UCSD-AML1 (cell line): ENCODE measurements around the gene PRRG4.
"Not testable (repeated sequence)": the region's sequence is repeated elsewhere in the genome, so short reads cannot be mapped to it uniquely, and the experiment has no call there.

Experiments
- DNase-seq: peaks from one replicate; lab custom pipeline; 2025; ENCODE audit not compliant: unreplicated experiment; lab: John Stamatoyannopoulos, UW

The PRRG4 gene

GRCh38 chr11:32830413-32830738, 649 bp downstream of the PRRG4 start:
- no peak for DNase-seq

DNA sequence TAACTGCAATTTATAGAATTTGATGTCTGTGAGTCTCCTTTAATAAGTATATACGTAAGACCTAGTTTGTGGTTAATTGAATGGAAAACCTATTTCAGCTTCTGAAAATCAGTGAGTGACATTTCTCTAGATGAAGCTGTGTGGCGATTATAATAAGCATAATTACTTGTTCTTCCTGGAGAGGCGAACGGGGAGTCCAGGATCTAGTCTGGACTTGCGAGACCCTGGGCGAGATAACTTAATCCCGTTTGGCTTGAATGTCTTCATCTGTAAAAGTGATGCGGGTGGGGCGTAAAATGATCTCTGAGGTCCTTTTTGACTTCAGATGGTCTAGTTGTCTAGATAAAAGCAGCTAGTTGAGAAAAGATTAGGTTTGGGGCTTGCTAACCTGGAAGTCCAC, 1.1 kb downstream of the PRRG4 start:
- DNase-seq, result no peak

- DNase-seq, result no peak
These were observed 1.5 kb downstream of the PRRG4 start for GRCh38 chr11:32831221-32831620.

- no peak for DNase-seq
These were observed 4.2 kb downstream of the PRRG4 start for GRCh38 chr11:32833921-32834320.

GRCh38 chr11:32836946-32837345, 7.2 kb downstream of the PRRG4 start:
- DNase-seq, result no peak

DNA sequence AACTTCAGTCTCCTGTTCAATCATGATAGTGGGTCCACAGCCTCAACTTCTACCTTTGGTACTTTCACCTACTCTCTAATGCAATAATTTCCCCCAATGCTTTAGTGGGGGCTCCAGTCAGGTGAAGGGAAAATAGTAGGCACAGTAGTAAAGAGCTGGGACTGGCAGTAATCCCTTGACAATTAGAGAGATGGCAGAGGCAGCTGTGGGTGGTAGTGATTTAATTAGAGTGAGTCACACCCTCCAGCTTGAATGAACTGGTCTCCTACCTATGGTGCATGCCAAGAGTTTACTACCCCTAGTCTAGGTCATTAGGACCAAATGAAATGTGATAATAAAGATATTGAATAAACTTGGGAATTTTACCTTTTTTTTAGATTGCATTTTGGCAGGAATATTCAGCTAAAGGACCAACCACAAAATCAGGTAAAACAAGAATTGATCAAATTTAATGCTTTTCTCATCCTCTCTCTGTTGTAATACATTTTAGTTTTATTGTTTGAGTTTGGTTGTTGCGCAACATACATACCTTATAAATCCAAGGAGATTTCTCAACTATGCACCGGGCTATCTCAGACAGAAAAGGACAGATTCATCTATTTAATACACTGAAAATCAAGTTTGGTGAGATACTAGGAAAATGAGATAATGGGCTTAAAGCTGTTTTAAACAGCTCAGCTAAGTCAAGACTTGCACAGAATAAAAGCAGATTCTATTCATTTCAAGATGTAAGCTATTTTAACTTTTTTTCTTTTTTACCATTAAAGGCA, 9.0 kb downstream of the PRRG4 start:
- no peak for DNase-seq

GRCh38 chr11:32839308-32839707, 9.6 kb downstream of the PRRG4 start:
- DNase-seq, result no peak

- no peak for DNase-seq
These were observed 10.9 kb downstream of the PRRG4 start for GRCh38 chr11:32840587-32840986.

GRCh38 chr11:32843544-32843943, 13.8 kb downstream of the PRRG4 start:
- no peak for DNase-seq

DNA sequence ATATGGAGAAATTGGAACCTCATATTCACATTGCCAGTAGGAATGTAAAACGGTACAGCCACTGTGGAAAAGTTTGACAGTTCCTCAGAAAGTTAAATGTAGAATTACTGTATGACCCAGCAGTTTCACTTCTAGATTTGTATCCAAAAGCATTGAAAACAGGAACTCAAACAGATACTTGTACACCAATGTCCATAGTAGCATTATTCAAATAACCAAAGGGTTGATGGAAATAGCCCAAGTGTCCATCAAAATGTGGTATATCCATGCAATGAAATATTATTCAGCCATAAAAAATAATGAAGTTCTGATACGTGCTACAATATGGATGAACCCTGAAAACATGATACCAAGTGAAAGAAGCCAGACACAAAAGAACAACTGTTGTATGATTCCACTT, 17.8 kb downstream of the PRRG4 start:
- no peak for DNase-seq

- DNase-seq, result no peak
These were observed 20.0 kb downstream of the PRRG4 start for GRCh38 chr11:32849761-32850160.

- no peak for DNase-seq
These were observed 21.5 kb downstream of the PRRG4 start for GRCh38 chr11:32851251-32851650.

- DNase-seq, result no peak
These were observed 22.5 kb downstream of the PRRG4 start for GRCh38 chr11:32852207-32852606.

DNA sequence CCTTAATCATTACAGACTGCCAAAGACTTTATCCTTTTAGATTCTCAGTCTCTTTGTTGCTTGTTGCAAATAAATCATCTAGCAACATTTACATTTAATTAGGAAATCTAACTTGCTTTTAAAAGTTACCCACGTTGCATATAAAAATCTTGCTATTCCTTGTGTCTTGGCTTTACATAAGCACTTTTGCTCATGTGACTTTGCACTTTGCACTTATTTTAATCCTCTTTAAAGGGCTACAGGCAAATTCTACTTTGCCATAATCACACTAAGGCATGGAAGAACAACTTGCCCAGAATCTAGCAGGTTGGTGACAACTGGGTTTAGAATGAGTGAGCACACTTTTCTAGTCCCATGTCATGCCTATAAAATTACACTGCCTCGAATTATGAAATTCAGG, 25.9 kb downstream of the PRRG4 start:
- no peak for DNase-seq

- no peak for DNase-seq
These were observed 29.0 kb downstream of the PRRG4 start for GRCh38 chr11:32858731-32859130.

- DNase-seq, result no peak
These were observed 32.3 kb downstream of the PRRG4 start for GRCh38 chr11:32861850-32862577.

DNA sequence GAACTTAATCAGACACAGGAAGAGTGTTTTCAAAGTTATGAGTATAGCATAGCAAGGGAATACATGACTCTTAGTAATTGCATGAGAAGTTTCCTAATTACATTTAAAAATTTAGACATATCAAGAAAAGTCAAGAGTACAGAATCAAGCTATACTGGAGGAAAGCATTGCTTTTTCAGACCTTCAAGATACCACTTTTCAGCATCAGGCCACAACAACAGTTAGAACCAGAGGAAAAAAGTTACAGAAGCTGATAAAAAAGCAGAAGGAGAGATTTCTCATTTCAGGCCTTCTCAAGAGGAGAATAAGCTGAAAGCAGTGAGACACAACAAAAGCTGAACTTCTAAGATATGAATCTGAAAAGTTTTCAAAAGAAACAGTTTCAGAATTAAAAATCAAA, 34.8 kb downstream of the PRRG4 start:
- DNase-seq, result no peak

- DNase-seq, result not testable (repeated sequence)
These were observed 39.0 kb downstream of the PRRG4 start for GRCh38 chr11:32868752-32869151.

DNA sequence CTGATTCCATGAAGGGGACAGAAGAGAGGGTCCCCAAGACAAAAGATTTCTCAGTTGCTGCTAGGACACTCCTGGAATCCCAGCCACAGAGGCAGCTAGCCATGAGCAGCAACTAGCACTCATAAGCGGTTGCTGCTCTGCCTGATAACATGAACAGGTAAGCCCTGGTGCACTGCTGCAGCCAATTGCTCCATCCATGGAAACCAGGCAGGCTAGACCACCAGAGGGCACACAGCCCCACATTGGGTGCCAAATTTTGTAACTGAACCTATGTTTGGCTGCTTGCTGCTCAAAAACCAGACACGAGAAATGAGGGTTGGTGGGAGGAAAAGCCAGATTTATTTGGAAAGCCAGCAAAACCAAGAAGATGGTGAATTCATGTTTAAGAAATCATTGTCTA, 40.9 kb downstream of the PRRG4 start:
- DNase-seq, result peak; percentile 14

- DNase-seq, result no peak
These were observed 44.4 kb downstream of the PRRG4 start for GRCh38 chr11:32874132-32874531.

- DNase-seq, result no peak
These were observed 51.6 kb downstream of the PRRG4 start for GRCh38 chr11:32881286-32881685.

DNA sequence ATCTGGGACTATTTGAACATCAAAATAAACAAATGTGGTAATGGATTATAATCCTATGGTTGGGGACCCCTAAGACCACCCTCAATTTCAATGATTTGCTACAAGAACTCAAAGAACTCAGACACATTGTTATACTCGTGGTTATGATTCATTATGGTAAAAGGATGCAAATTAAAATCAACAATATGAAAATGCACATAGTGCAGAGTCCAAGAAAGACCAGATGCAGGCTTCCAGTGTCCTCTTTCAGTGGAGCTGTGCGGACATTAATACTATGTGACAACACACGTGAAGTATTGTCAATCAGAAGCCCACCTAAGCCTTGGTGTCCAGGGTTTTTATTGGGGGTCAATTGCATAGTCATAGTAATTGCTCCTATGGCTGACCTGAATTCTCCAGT, 53.7 kb downstream of the PRRG4 start:
- no peak for DNase-seq

- DNase-seq, result no peak
These were observed 54.3 kb downstream of the PRRG4 start for GRCh38 chr11:32884023-32884422.
